Hepatocyte (in vitro differentiated cells): ENCODE measurements around the gene FSD2. TPM values are rescaled to one million over a fixed set of nuclear protein-coding genes. Genes with fewer than 3 reads are reported as not detected.

Experiments used
- DNase-seq: peaks from one replicate; pipeline ENCODE4 v3.0.0-alpha.2; 2016; ENCODE audit warnings: low spot score
- H2AFZ ChIP-seq: fragments of 200-600 bp; sonication (generic); 2 replicates; pipeline ENCODE4 v1.6.0; 2016; ENCODE audit warnings: antibody characterized with exemption, mild to moderate bottlenecking
- H3K27ac ChIP-seq: fragments of 200-600 bp; sonication (generic); 2 replicates; pipeline ENCODE4 v1.5.1; 2016; ENCODE audit warnings: mild to moderate bottlenecking
- H3K27me3 ChIP-seq: fragments of 200-600 bp; sonication (generic); 2 replicates; pipeline ENCODE4 v1.6.1; 2016
- H3K36me3 ChIP-seq: fragments of 200-600 bp; sonication (generic); replicated peaks from 2 replicates; pipeline ENCODE4 v1.5.1; 2016; ENCODE audit warnings: low read depth; ENCODE audit not compliant: insufficient read depth
- H3K4me1 ChIP-seq: fragments of 200-600 bp; sonication (generic); 2 replicates; pipeline ENCODE4 v1.5.1; 2016; ENCODE audit warnings: mild to moderate bottlenecking, moderate library complexity; ENCODE audit not compliant: insufficient read depth
- H3K4me2 ChIP-seq: fragments of 200-600 bp; sonication (generic); 2 replicates; pipeline ENCODE4 v1.6.0; 2016
- H3K4me3 ChIP-seq: fragments of 200-600 bp; sonication (generic); 2 replicates; pipeline ENCODE4 v1.5.1; 2016; ENCODE audit warnings: mild to moderate bottlenecking
- H3K79me2 ChIP-seq: fragments of 200-600 bp; sonication (generic); 2 replicates; pipeline ENCODE4 v1.6.0; 2017; ENCODE audit warnings: mild to moderate bottlenecking
- H3K9me2 ChIP-seq: fragments of 200-600 bp; sonication (generic); replicated peaks from 2 replicates; pipeline ENCODE4 v1.6.0; 2017; ENCODE audit warnings: mild to moderate bottlenecking; ENCODE audit not compliant: insufficient read depth
- H3K9me3 ChIP-seq: fragments of 200-600 bp; sonication (generic); 2 replicates; pipeline ENCODE4 v1.5.1; 2016; ENCODE audit warnings: low read depth, mild to moderate bottlenecking
- H4K20me1 ChIP-seq: fragments of 200-600 bp; sonication (generic); 2 replicates; pipeline ENCODE4 v1.6.0; 2016; ENCODE audit warnings: mild to moderate bottlenecking; ENCODE audit not compliant: insufficient read depth, poor library complexity, severe bottlenecking
- CTCF ChIP-seq: fragments of 200-600 bp; sonication (generic); IDR thresholded peaks from 2 replicates; pipeline ENCODE4 v1.5.1; 2016; ENCODE audit warnings: antibody characterized with exemption, mild to moderate bottlenecking; ENCODE audit not compliant: poor library complexity
- EZH2 ChIP-seq: fragments of 200-600 bp; sonication (generic); IDR thresholded peaks from 2 replicates; pipeline ENCODE4 v1.6.1; 2016; ENCODE audit warnings: antibody characterized with exemption, mild to moderate bottlenecking, borderline replicate concordance
- EZH2phosphoT487 ChIP-seq: fragments of 200-600 bp; sonication (generic); IDR thresholded peaks from one replicate; pipeline ENCODE4 v1.6.1; 2018; ENCODE audit warnings: antibody characterized with exemption, mild to moderate bottlenecking, low read depth, moderate library complexity; ENCODE audit not compliant: unreplicated experiment, severe bottlenecking
- WGBS: methylation state at CpG from one replicate; pipeline ENCODE4 v1.1.6; 2016; ENCODE audit warnings: low lambda C conversion rate; ENCODE audit errors: missing lambda C conversion rate; 5-methylcytosine and 5-hydroxymethylcytosine counted together
- polyA plus RNA-seq: library from polyadenylated mRNA; unstranded; fragments of >200 nt; fragmentation: Nextera tagmentation; extraction: Ambion mirVana; gene quantifications from 2 replicates; pipeline ENCODE4 v1.2.1, GENCODE V29; 2016
- total RNA-seq: library from RNA; depleted of rRNA; stranded (reverse); fragments of >200 nt; gene quantifications from 2 replicates; pipeline ENCODE4 v1.2.3, GENCODE V29; 2014

Gene FSD2
- total and polyA plus RNA-seq, 2 experiments from 2014 or later = 0.06 TPM; not detected in 1

GRCh38 chr15:82789491-82789890, 16.4 kb downstream of the FSD2 start:
- H3K9me3 ChIP-seq = no peaks in the 10 kb centered on the region
- WGBS = 90% methylated on average over 1 of the region's 1 CpG
- H3K36me3 ChIP-seq = no peaks in the 10 kb centered on the region
- H3K9me2 ChIP-seq = no peaks in the 10 kb centered on the region
- no peaks in the 10 kb centered on the region for H3K79me2 ChIP-seq
- TF ChIP-seq EZH2phosphoT487 (no peak), EZH2 (no peak), CTCF (no peak)
- no peak for DNase-seq
- H3K27me3 ChIP-seq = no peaks in the 10 kb centered on the region
- H4K20me1 ChIP-seq = no peaks in the 10 kb centered on the region
- no peak overlapping the region for H3K4me2 ChIP-seq
- no peak overlapping the region for H3K4me3 ChIP-seq
- no peaks in the 10 kb centered on the region for H3K4me1 ChIP-seq
- no peak overlapping the region for H3K27ac ChIP-seq
- no peak overlapping the region for H2AFZ ChIP-seq

GRCh38 chr15:82788496-82788895, 17.4 kb downstream of the FSD2 start:
- no peak for TF ChIP-seq EZH2phosphoT487
- TF ChIP-seq CTCF = no peak
- no peak for TF ChIP-seq EZH2
- Histone ChIP-seq H3K4me2 (no peak overlapping the region), H3K9me2 (no peaks in the 10 kb centered on the region), H3K4me1 (no peaks in the 10 kb centered on the region), H3K36me3 (no peaks in the 10 kb centered on the region), H3K79me2 (no peaks in the 10 kb centered on the region), H3K4me3 (no peak overlapping the region), H3K9me3 (no peaks in the 10 kb centered on the region), H3K27ac (no peak overlapping the region), H4K20me1 (no peaks in the 10 kb centered on the region), H2AFZ (no peak overlapping the region), H3K27me3 (no peaks in the 10 kb centered on the region)
- 90% methylated on average over 2 of the region's 2 CpGs for WGBS
- DNase-seq = no peak

GRCh38 chr15:82781349-82781748, 24.5 kb downstream of the FSD2 start:
- no peak for DNase-seq
- no peaks in the 10 kb centered on the region for H3K9me3 ChIP-seq
- H3K9me2 ChIP-seq = no peaks in the 10 kb centered on the region
- H4K20me1 ChIP-seq = no peaks in the 10 kb centered on the region
- no peak overlapping the region for H3K4me2 ChIP-seq
- TF ChIP-seq EZH2 = no peak
- no peak for TF ChIP-seq EZH2phosphoT487
- TF ChIP-seq CTCF = no peak
- no peak overlapping the region for H3K27ac ChIP-seq
- H3K4me1 ChIP-seq = no peaks in the 10 kb centered on the region
- no peak overlapping the region for H2AFZ ChIP-seq
- no peaks in the 10 kb centered on the region for H3K36me3 ChIP-seq
- no peaks in the 10 kb centered on the region for H3K27me3 ChIP-seq
- H3K79me2 ChIP-seq = no peaks in the 10 kb centered on the region
- WGBS = 84% methylated on average over 4 of the region's 4 CpGs
- no peak overlapping the region for H3K4me3 ChIP-seq

GRCh38 chr15:82778755-82779154, 27.1 kb downstream of the FSD2 start:
- 81% methylated on average over 3 of the region's 3 CpGs for WGBS
- H2AFZ ChIP-seq = no peak overlapping the region
- H3K9me3 ChIP-seq = no peaks in the 10 kb centered on the region
- H3K36me3 ChIP-seq = no peaks in the 10 kb centered on the region
- no peaks in the 10 kb centered on the region for H3K79me2 ChIP-seq
- H3K4me2 ChIP-seq = no peak overlapping the region
- H3K27ac ChIP-seq = no peak overlapping the region
- H3K4me3 ChIP-seq = no peak overlapping the region
- DNase-seq = no peak
- TF ChIP-seq CTCF (no peak), EZH2phosphoT487 (no peak), EZH2 (no peak)
- no peaks in the 10 kb centered on the region for H3K4me1 ChIP-seq
- H4K20me1 ChIP-seq = no peaks in the 10 kb centered on the region
- no peaks in the 10 kb centered on the region for H3K27me3 ChIP-seq
- no peaks in the 10 kb centered on the region for H3K9me2 ChIP-seq
